ENCODE results near the gene TSC22D2.

Gene TSC22D2

GRCh38 chr3:150449169-150449721 is 41.1 kb downstream of the TSC22D2 start:
- TF ChIP-seq CTCF (IDR thresholded peaks at IDR 0.05) = no peak
- Histone ChIP-seq H3K27ac (no peak overlapping the region), H3K36me3 (no peaks in the 10 kb centered on the region), H3K27me3 (no peaks in the 10 kb centered on the region), H3K9me3 (no peaks in the 10 kb centered on the region), H3K4me1 (peaks cover 0 to 64% (median 7%) of the 10 kb centered on the region in 4 donors), H3K4me3 (no peak overlapping the region)
- no peak for DNase-seq
- intact Hi-C loops (cut with DNase I; ENCODE audit: low total_unique reads) = no loop called here

- Histone ChIP-seq H3K9me3 (no peaks in the 10 kb centered on the region), H3K27ac (no peak overlapping the region), H3K27me3 (no peaks in the 10 kb centered on the region), H3K4me1 (peaks cover 0 to 67% (median 8%) of the 10 kb centered on the region in 4 donors), H3K4me3 (no peak overlapping the region), H3K36me3 (no peaks in the 10 kb centered on the region)
- intact Hi-C loops (cut with DNase I; ENCODE audit: low total_unique reads) = no loop called here
- TF ChIP-seq CTCF (IDR thresholded peaks at IDR 0.05) = no peak
- no peak for DNase-seq
Observed at GRCh38 chr3:150450916-150451315, 42.8 kb downstream of the TSC22D2 start.

GRCh38 chr3:150451329-150452048 is 43.4 kb downstream of the TSC22D2 start:
- no peaks in the 10 kb centered on the region for H3K27me3 ChIP-seq
- H3K4me1 ChIP-seq = peaks cover 0 to 62% (median 8%) of the 10 kb centered on the region in 4 donors
- H3K36me3 ChIP-seq = no peaks in the 10 kb centered on the region
- no peaks in the 10 kb centered on the region for H3K9me3 ChIP-seq
- no peak overlapping the region for H3K4me3 ChIP-seq
- TF ChIP-seq CTCF (IDR thresholded peaks at IDR 0.05) = no peak
- H3K27ac ChIP-seq = no peak overlapping the region
- DNase-seq = no peak
- intact Hi-C loops (cut with DNase I; ENCODE audit: low total_unique reads) = no loop called here

- H3K4me3 ChIP-seq = no peak overlapping the region
- H3K4me1 ChIP-seq = peaks cover 0 to 61% (median 3%) of the 10 kb centered on the region in 4 donors
- no peak overlapping the region for H3K27ac ChIP-seq
- intact Hi-C loops (cut with DNase I; ENCODE audit: low total_unique reads) = no loop called here
- H3K9me3 ChIP-seq = no peaks in the 10 kb centered on the region
- H3K27me3 ChIP-seq = no peaks in the 10 kb centered on the region
- peaks cover under 1 to 11% (median 1%) of the 10 kb centered on the region in 3 donors for H3K36me3 ChIP-seq
- no peak for DNase-seq
- no peak for TF ChIP-seq CTCF (IDR thresholded peaks at IDR 0.05)
Observed at GRCh38 chr3:150453353-150453752, 45.3 kb downstream of the TSC22D2 start.

- H3K4me3 ChIP-seq = no peak overlapping the region
- no peak overlapping the region for H3K27ac ChIP-seq
- DNase-seq = no peak
- H3K9me3 ChIP-seq = no peaks in the 10 kb centered on the region
- intact Hi-C loops (cut with DNase I; ENCODE audit: low total_unique reads) = no loop called here
- TF ChIP-seq CTCF (IDR thresholded peaks at IDR 0.05) = no peak
- H3K4me1 ChIP-seq = peaks cover 0 to 59% (median 3%) of the 10 kb centered on the region in 4 donors
- H3K36me3 ChIP-seq = peaks cover 8 to 18% (median 8%) of the 10 kb centered on the region in 3 donors
- no peaks in the 10 kb centered on the region for H3K27me3 ChIP-seq
Observed at GRCh38 chr3:150454085-150454484, 46.0 kb downstream of the TSC22D2 start.

All from tibial artery (tissue), 4 donors.